Esophagus squamous epithelium (tissue), 5 donors: ENCODE results near the gene NPHP4. TPM values are rescaled to one million over a fixed set of nuclear protein-coding genes. Genes with fewer than 3 reads are reported as not detected.
A peak's percentile ranks its signal among the peaks of the same experiment; 100 is the strongest.
"Not testable (repeated sequence)": the region's sequence is repeated elsewhere in the genome, so short reads cannot be mapped to it uniquely, and the experiment has no call there.

ENCODE experiments used
- DNase-seq: peaks from one replicate; lab custom pipeline; 2025; lab: John Stamatoyannopoulos, UW
- H3K27ac ChIP-seq, 4 donors: fragments of 200-600 bp; sonication (generic); one replicate each; pipeline ENCODE4 v1.5.1; 2016 to 2019; ENCODE audit warnings: mild to moderate bottlenecking in 1 of 4
- H3K27me3 ChIP-seq, 4 donors: fragments of 200-600 bp; sonication (generic); 1 replicate in 3 of 4; 2 replicates in 1 of 4; pipeline versions ENCODE4 v1.5.1 to v1.6.0; 2017 to 2021; ENCODE audit warnings: antibody characterized with exemption in 1 of 4
- H3K36me3 ChIP-seq, 3 donors: fragments of 200-600 bp; sonication (generic); one replicate each; pipeline ENCODE4 v1.5.1; 2016 to 2019
- H3K4me1 ChIP-seq, 3 donors: fragments of 200-600 bp; sonication (generic); one replicate each; pipeline ENCODE4 v1.5.1; 2017 to 2019
- H3K4me3 ChIP-seq, 4 donors: fragments of 200-600 bp; sonication (generic); 1 replicate in 3 of 4; 2 replicates in 1 of 4; pipeline ENCODE4 v1.5.1; 2016 to 2019; ENCODE audit warnings: mild to moderate bottlenecking in 2 of 4, moderate library complexity in 1 of 4
- H3K9me3 ChIP-seq, 3 donors: fragments of 200-600 bp; sonication (generic); one replicate each; pipeline ENCODE4 v1.5.1; 2016 to 2019
- CTCF ChIP-seq, 6 experiments: fragments of 450-650 bp in 4 of 6; fragments of 200-600 bp in 2 of 6; sonication (generic) in 2 of 6; IDR thresholded peaks; one replicate each; pipeline ENCODE4 v1.5.1; 2016 to 2019; ENCODE audit warnings: antibody characterized with exemption in 6 of 6, mild to moderate bottlenecking in 4 of 6, moderate library complexity in 4 of 6
- POLR2A ChIP-seq, 4 donors: fragments of 450-650 bp; IDR thresholded peaks; one replicate each; pipeline ENCODE4 v1.6.1; 2017; ENCODE audit warnings: antibody characterized with exemption in 4 of 4, mild to moderate bottlenecking in 4 of 4, moderate library complexity in 3 of 4
- WGBS, 2 donors: methylation state at CpG; one replicate each; pipeline ENCODE4 v1.1.5; 2018; 5-methylcytosine and 5-hydroxymethylcytosine counted together
- intact Hi-C: fragments of 100-400 bp; cut with DNase I; formaldehyde crosslinking; loops from one replicate; pipeline ENCODE4 v1.15.0; 2022
- total RNA-seq, 4 donors: library from RNA; depleted of rRNA; stranded (reverse); fragments of >200 nt; gene quantifications; one replicate each; pipeline ENCODE4 v1.1.0, GENCODE V29; 2016
- donor health status: DM: yes; HTN: yes; CAD: no.

The NPHP4 gene
- total RNA-seq, 4 donors from 2014 or later = 2.4 to 8.8 (median 5.3) TPM

GRCh38 chr1:6025269-6026094, 33.3 kb upstream of the NPHP4 start:
- DNase-seq = no peak
- no peaks in the 10 kb centered on the region for H3K36me3 ChIP-seq
- H3K4me1 ChIP-seq = peaks cover 8 to 24% (median 11%) of the 10 kb centered on the region in 3 donors
- 25 to 26% methylated on average over 4 to 9 of the region's 29 CpGs for WGBS, 2 donors
- H3K27ac ChIP-seq = peak overlapping the region in 3 of 4 donors; percentile 39 to 72 (median 71)
- TF ChIP-seq CTCF (IDR thresholded peaks at IDR 0.05) (no peak), POLR2A (IDR thresholded peaks at IDR 0.05) (no peak)
- no peaks in the 10 kb centered on the region for H3K9me3 ChIP-seq
- intact Hi-C loops = no loop called here
- H3K27me3 ChIP-seq = peaks cover 0 to 70% (median 0%) of the 10 kb centered on the region in 4 donors
- peak overlapping the region; percentile 11 to 58 (median 31) for H3K4me3 ChIP-seq

GRCh38 chr1:6024376-6024775, 32.2 kb upstream of the NPHP4 start:
- Histone ChIP-seq H3K9me3 (no peaks in the 10 kb centered on the region), H3K4me3 (no peak overlapping the region), H3K27ac (no peak overlapping the region), H3K27me3 (peaks cover 0 to 67% (median 0%) of the 10 kb centered on the region in 4 donors), H3K36me3 (no peaks in the 10 kb centered on the region), H3K4me1 (peaks cover 8 to 21% (median 11%) of the 10 kb centered on the region in 3 donors)
- WGBS, 2 donors = 76 to 94% methylated on average over 5 of the region's 6 CpGs
- DNase-seq = no peak
- no peak for TF ChIP-seq POLR2A (IDR thresholded peaks at IDR 0.05)
- TF ChIP-seq CTCF (IDR thresholded peaks at IDR 0.05) = no peak
- intact Hi-C loops = no loop called here

GRCh38 chr1:6023346-6023745, 31.1 kb upstream of the NPHP4 start:
- peaks cover 0 to 61% (median 0%) of the 10 kb centered on the region in 4 donors for H3K27me3 ChIP-seq
- no peak overlapping the region for H3K4me3 ChIP-seq
- no peak for TF ChIP-seq POLR2A (IDR thresholded peaks at IDR 0.05)
- no peak for TF ChIP-seq CTCF (IDR thresholded peaks at IDR 0.05)
- peaks cover 8 to 19% (median 11%) of the 10 kb centered on the region in 3 donors for H3K4me1 ChIP-seq
- DNase-seq = no peak
- no peaks in the 10 kb centered on the region for H3K36me3 ChIP-seq
- WGBS, 2 donors = 74 to 77% methylated on average over 5 of the region's 5 CpGs
- no peaks in the 10 kb centered on the region for H3K9me3 ChIP-seq
- intact Hi-C loops = no loop called here
- H3K27ac ChIP-seq = no peak overlapping the region

- Histone ChIP-seq H3K36me3 (no peaks in the 10 kb centered on the region), H3K4me1 (peaks cover 8 to 30% (median 11%) of the 10 kb centered on the region in 3 donors), H3K4me3 (no peak overlapping the region), H3K27ac (no peak overlapping the region), H3K9me3 (no peaks in the 10 kb centered on the region), H3K27me3 (peaks cover 0 to 49% (median 0%) of the 10 kb centered on the region in 4 donors)
- no peak for DNase-seq
- TF ChIP-seq CTCF (IDR thresholded peaks at IDR 0.05) (no peak), POLR2A (IDR thresholded peaks at IDR 0.05) (no peak)
- intact Hi-C loops = no loop called here
- WGBS, 2 donors = 78 to 92% methylated on average over 4 of the region's 4 CpGs
Observed at GRCh38 chr1:6022193-6022592, 30.0 kb upstream of the NPHP4 start.

- Histone ChIP-seq H3K4me1 (peaks cover 0 to 21% (median 0%) of the 10 kb centered on the region in 3 donors), H3K27me3 (peaks cover 0 to 33% (median 0%) of the 10 kb centered on the region in 4 donors), H3K27ac (no peak overlapping the region), H3K9me3 (no peaks in the 10 kb centered on the region), H3K4me3 (no peak overlapping the region), H3K36me3 (no peaks in the 10 kb centered on the region)
- no peak for TF ChIP-seq CTCF (IDR thresholded peaks at IDR 0.05)
- no peak for TF ChIP-seq POLR2A (IDR thresholded peaks at IDR 0.05)
- intact Hi-C loops = no loop called here
- DNase-seq = no peak
- WGBS, 2 donors = 81 to 83% methylated on average over 12 to 14 of the region's 15 CpGs
Observed at GRCh38 chr1:6019166-6019845, 27.1 kb upstream of the NPHP4 start.

GRCh38 chr1:6017654-6018053, 25.4 kb upstream of the NPHP4 start:
- Histone ChIP-seq H3K4me1 (peaks cover 0 to 21% (median 0%) of the 10 kb centered on the region in 3 donors), H3K27me3 (peaks cover 0 to 34% (median 0%) of the 10 kb centered on the region in 4 donors)
- DNase-seq, H3K36me3 ChIP-seq, H3K4me3 ChIP-seq, H3K27ac ChIP-seq, H3K9me3 ChIP-seq, intact Hi-C loops: not testable (repeated sequence)
- 37 to 45% methylated on average over 4 to 7 of the region's 7 CpGs for WGBS, 2 donors
